ENCODE data around the gene RFPL1. TPM values are rescaled to one million over a fixed set of nuclear protein-coding genes. Genes with fewer than 3 reads are reported as not detected.

The RFPL1 gene
- total RNA-seq, 1 experiment from 2014 or later = not detected

DNA sequence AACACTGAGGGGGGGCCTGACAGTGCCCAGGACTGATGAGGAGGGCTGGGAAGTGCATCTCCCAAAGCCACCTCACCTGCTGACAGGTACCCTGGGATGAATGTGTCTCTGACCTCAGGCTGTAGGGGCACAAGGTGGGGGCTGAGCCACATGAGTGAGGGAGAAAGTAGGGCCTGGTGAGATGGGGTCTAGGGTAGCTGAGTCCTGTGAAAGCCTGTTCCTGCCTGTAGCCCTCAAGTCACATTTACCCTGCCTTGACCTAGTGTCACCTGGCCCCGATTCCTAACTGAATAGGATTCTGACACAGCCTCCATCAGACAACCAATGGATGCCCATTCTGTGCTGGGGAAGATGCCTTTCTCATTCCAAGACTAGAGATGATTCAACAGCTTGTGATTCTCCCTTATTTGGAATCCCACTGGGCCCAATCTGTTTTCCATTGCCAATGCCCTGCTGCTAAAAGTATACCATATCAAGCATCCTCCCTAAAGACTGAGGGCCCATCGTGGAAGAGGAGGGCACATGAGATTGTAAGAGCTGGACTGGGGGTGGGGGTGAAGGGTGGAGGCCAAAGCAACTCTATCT, 11.1 kb upstream of the RFPL1 start:
- Histone ChIP-seq H3K79me2 (ENCODE audit: low read length) (no peaks in the 10 kb centered on the region), H3K27me3 (ENCODE audit: low read length) (no peaks in the 10 kb centered on the region), H3K4me2 (ENCODE audit: low read depth, low read length, poor library complexity, severe bottlenecking) (no peak overlapping the region), H3K9ac (ENCODE audit: low read length) (no peak overlapping the region), H4K20me1 (ENCODE audit: insufficient read depth, low read depth, low read length) (no peaks in the 10 kb centered on the region), H3K36me3 (ENCODE audit: insufficient read depth, low read length) (no peaks in the 10 kb centered on the region), H3K4me3 (ENCODE audit: low read length) (no peak overlapping the region), H3K4me1 (ENCODE audit: low read length) (no peaks in the 10 kb centered on the region), H3K27ac (ENCODE audit: low read length) (no peak overlapping the region), H3K9me3 (ENCODE audit: low read length) (no peaks in the 10 kb centered on the region), H3K9me2 (replicated peaks; ENCODE audit: insufficient read depth, low read length) (no peaks in the 10 kb centered on the region), H2AFZ (ENCODE audit: low read length) (no peak overlapping the region)
- DNase-seq = no peak

GRCh38 chr22:29431986-29432385, 6.4 kb upstream of the RFPL1 start:
- Histone ChIP-seq H2AFZ (ENCODE audit: low read length) (no peak overlapping the region), H4K20me1 (ENCODE audit: insufficient read depth, low read depth, low read length) (no peaks in the 10 kb centered on the region), H3K27me3 (ENCODE audit: low read length) (no peaks in the 10 kb centered on the region), H3K4me2 (ENCODE audit: low read depth, low read length, poor library complexity, severe bottlenecking) (no peak overlapping the region), H3K4me1 (ENCODE audit: low read length) (no peaks in the 10 kb centered on the region), H3K27ac (ENCODE audit: low read length) (no peak overlapping the region), H3K4me3 (ENCODE audit: low read length) (no peak overlapping the region), H3K36me3 (ENCODE audit: insufficient read depth, low read length) (no peaks in the 10 kb centered on the region), H3K9me3 (ENCODE audit: low read length) (no peaks in the 10 kb centered on the region), H3K9ac (ENCODE audit: low read length) (no peak overlapping the region), H3K79me2 (ENCODE audit: low read length) (no peaks in the 10 kb centered on the region), H3K9me2 (replicated peaks; ENCODE audit: insufficient read depth, low read length) (no peaks in the 10 kb centered on the region)
- no peak for DNase-seq

- Histone ChIP-seq H2AFZ (ENCODE audit: low read length) (no peak overlapping the region), H3K9me3 (ENCODE audit: low read length) (no peaks in the 10 kb centered on the region), H3K4me2 (ENCODE audit: low read depth, low read length, poor library complexity, severe bottlenecking) (no peak overlapping the region), H3K27me3 (ENCODE audit: low read length) (no peaks in the 10 kb centered on the region), H4K20me1 (ENCODE audit: insufficient read depth, low read depth, low read length) (no peaks in the 10 kb centered on the region), H3K4me3 (ENCODE audit: low read length) (no peak overlapping the region), H3K27ac (ENCODE audit: low read length) (no peak overlapping the region), H3K9ac (ENCODE audit: low read length) (no peak overlapping the region), H3K79me2 (ENCODE audit: low read length) (no peaks in the 10 kb centered on the region), H3K4me1 (ENCODE audit: low read length) (no peaks in the 10 kb centered on the region), H3K36me3 (ENCODE audit: insufficient read depth, low read length) (no peaks in the 10 kb centered on the region), H3K9me2 (replicated peaks; ENCODE audit: insufficient read depth, low read length) (no peaks in the 10 kb centered on the region)
- no peak for DNase-seq
These were observed 4.5 kb upstream of the RFPL1 start for GRCh38 chr22:29433856-29434255.

DNA sequence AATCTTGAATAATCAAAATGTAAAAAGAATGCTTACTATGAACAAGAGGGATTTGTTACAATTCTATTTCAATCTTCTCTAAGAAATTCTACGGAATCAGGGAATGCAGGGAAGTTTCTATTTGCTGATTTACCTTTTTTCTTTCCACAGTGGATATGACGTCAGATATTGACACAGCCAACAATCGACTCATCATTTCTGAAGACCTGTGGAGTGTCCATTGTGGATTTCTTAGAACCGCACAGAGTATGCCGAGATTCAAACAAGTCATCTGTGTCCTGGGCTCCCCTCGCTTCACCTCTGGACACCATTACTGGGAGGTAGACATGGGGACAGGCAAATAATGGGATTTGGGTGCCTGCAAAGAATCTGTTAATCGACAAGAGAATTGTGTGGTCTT, 4.1 kb upstream of the RFPL1 start:
- Histone ChIP-seq H2AFZ (ENCODE audit: low read length) (no peak overlapping the region), H3K79me2 (ENCODE audit: low read length) (no peaks in the 10 kb centered on the region), H3K27me3 (ENCODE audit: low read length) (no peaks in the 10 kb centered on the region), H3K4me1 (ENCODE audit: low read length) (no peaks in the 10 kb centered on the region), H3K4me3 (ENCODE audit: low read length) (no peak overlapping the region), H3K9ac (ENCODE audit: low read length) (no peak overlapping the region), H3K36me3 (ENCODE audit: insufficient read depth, low read length) (no peaks in the 10 kb centered on the region), H3K4me2 (ENCODE audit: low read depth, low read length, poor library complexity, severe bottlenecking) (no peak overlapping the region), H3K9me3 (ENCODE audit: low read length) (no peaks in the 10 kb centered on the region), H3K9me2 (replicated peaks; ENCODE audit: insufficient read depth, low read length) (no peaks in the 10 kb centered on the region), H3K27ac (ENCODE audit: low read length) (no peak overlapping the region), H4K20me1 (ENCODE audit: insufficient read depth, low read depth, low read length) (no peaks in the 10 kb centered on the region)
- no peak for DNase-seq

DNA sequence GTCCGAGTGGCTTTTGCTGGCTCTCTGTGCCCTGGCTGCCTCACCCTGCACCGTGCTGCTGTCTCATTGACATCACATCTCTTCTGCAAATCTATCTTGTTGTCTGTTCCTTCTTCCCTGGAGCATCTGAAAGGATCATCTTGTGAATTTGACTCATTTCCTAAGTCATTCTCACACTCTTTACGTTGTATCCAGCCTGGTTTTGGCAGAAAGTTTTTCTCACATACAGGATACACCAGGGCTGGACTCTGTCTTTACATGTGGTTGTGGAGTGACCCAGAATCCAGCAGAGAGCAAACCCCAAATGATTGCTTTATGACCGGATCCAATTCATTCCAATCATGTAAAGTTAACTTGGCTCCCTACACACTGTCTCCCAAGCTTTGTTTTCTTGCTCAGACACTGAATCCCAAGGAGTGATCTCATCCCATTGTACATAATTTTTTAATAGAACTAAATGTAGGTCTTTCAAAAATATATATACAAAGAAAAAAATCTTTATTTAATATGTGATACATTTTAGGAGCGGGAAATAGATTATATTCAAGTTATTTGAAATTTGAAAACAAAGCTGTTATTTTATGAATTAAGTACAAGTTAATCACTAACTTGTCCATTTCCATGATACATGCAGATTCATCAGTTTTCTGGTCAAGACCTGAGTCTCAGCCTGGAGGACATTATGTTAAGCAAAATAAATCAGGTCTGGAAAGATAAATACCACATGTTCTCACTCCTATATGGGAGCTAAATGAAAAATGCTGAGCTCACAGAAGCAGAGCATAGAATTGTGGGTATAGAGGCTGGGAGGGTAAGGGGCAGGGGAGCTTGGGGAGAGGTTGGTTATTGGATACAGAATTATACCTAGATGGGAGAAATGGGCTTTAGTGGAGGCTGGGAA, 2.9 kb upstream of the RFPL1 start:
- H3K9ac ChIP-seq (ENCODE audit: low read length) = no peak overlapping the region
- no peaks in the 10 kb centered on the region for H3K36me3 ChIP-seq (ENCODE audit: insufficient read depth, low read length)
- H3K4me1 ChIP-seq (ENCODE audit: low read length) = no peaks in the 10 kb centered on the region
- no peaks in the 10 kb centered on the region for H3K79me2 ChIP-seq (ENCODE audit: low read length)
- H3K4me2 ChIP-seq (ENCODE audit: low read depth, low read length, poor library complexity, severe bottlenecking) = no peak overlapping the region
- H3K9me3 ChIP-seq (ENCODE audit: low read length) = no peaks in the 10 kb centered on the region
- H3K27me3 ChIP-seq (ENCODE audit: low read length) = no peaks in the 10 kb centered on the region
- DNase-seq = no peak
- H3K4me3 ChIP-seq (ENCODE audit: low read length) = no peak overlapping the region
- no peak overlapping the region for H3K27ac ChIP-seq (ENCODE audit: low read length)
- H3K9me2 ChIP-seq (replicated peaks; ENCODE audit: insufficient read depth, low read length) = no peaks in the 10 kb centered on the region
- H2AFZ ChIP-seq (ENCODE audit: low read length) = no peak overlapping the region
- H4K20me1 ChIP-seq (ENCODE audit: insufficient read depth, low read depth, low read length) = no peaks in the 10 kb centered on the region

- no peak overlapping the region for H3K27ac ChIP-seq (ENCODE audit: low read length)
- no peaks in the 10 kb centered on the region for H3K36me3 ChIP-seq (ENCODE audit: insufficient read depth, low read length)
- no peak for DNase-seq
- H4K20me1 ChIP-seq (ENCODE audit: insufficient read depth, low read depth, low read length) = no peaks in the 10 kb centered on the region
- H2AFZ ChIP-seq (ENCODE audit: low read length) = no peak overlapping the region
- H3K27me3 ChIP-seq (ENCODE audit: low read length) = no peaks in the 10 kb centered on the region
- H3K9me3 ChIP-seq (ENCODE audit: low read length) = no peaks in the 10 kb centered on the region
- no peaks in the 10 kb centered on the region for H3K79me2 ChIP-seq (ENCODE audit: low read length)
- no peak overlapping the region for H3K9ac ChIP-seq (ENCODE audit: low read length)
- H3K4me3 ChIP-seq (ENCODE audit: low read length) = no peak overlapping the region
- H3K9me2 ChIP-seq (replicated peaks; ENCODE audit: insufficient read depth, low read length) = no peaks in the 10 kb centered on the region
- H3K4me1 ChIP-seq (ENCODE audit: low read length) = no peaks in the 10 kb centered on the region
- H3K4me2 ChIP-seq (ENCODE audit: low read depth, low read length, poor library complexity, severe bottlenecking) = no peak overlapping the region
These were observed 4.6 kb downstream of the RFPL1 start for GRCh38 chr22:29442976-29443375.

- DNase-seq = no peak
- Histone ChIP-seq H3K4me1 (ENCODE audit: low read length) (no peaks in the 10 kb centered on the region), H3K79me2 (ENCODE audit: low read length) (no peaks in the 10 kb centered on the region), H3K9me3 (ENCODE audit: low read length) (no peaks in the 10 kb centered on the region), H3K27me3 (ENCODE audit: low read length) (no peaks in the 10 kb centered on the region), H3K36me3 (ENCODE audit: insufficient read depth, low read length) (no peaks in the 10 kb centered on the region), H2AFZ (ENCODE audit: low read length) (no peak overlapping the region), H3K27ac (ENCODE audit: low read length) (no peak overlapping the region), H3K4me3 (ENCODE audit: low read length) (no peak overlapping the region), H3K4me2 (ENCODE audit: low read depth, low read length, poor library complexity, severe bottlenecking) (no peak overlapping the region), H3K9ac (ENCODE audit: low read length) (no peak overlapping the region), H4K20me1 (ENCODE audit: insufficient read depth, low read depth, low read length) (no peaks in the 10 kb centered on the region), H3K9me2 (replicated peaks; ENCODE audit: insufficient read depth, low read length) (no peaks in the 10 kb centered on the region)
These were observed 5.1 kb downstream of the RFPL1 start for GRCh38 chr22:29443452-29443851.

DNA sequence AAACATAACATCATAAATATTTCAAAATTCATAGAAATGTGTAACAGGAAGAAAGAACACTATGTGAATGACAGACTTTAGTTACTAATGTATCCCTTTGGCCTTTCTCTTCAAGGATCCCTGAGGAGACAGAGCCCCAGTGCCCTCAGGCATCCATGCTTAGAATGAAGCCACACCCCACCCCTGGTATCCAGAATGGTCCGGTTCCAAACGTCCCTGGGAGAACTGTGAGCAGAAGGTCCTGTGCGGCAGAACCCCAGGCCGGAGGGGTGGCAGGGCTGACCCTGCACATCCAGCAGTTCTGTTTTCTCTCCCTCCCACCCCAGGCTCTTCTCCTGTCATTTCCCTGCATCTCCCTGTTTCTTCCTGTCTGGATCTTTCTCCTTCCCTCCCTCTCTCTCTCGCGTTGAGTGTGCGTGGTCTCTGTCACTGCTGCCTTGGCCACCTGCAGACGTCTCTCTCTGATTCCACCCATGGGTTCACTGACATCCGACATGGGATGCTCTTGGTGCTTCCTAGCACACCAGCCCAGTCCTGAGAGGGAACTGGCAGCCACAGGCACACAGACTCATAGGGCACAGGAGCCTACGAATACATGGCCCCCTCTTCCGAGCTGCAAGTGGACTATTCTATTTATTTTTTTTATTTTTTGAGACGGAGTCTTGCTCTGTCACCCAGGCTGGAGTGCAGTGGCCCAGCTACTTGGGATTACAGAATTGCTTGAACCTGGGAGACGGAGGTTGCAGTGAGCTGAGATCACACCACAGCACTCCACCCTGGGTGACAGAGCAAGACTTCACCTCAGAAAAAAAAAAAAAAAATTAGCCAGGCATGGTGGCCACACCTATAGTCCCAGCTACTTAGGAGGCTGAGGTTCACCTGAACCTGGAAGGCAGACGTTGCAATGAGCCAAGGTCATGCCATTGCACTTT, 5.7 kb downstream of the RFPL1 start:
- Histone ChIP-seq H3K9me3 (ENCODE audit: low read length) (no peaks in the 10 kb centered on the region), H3K36me3 (ENCODE audit: insufficient read depth, low read length) (no peaks in the 10 kb centered on the region), H2AFZ (ENCODE audit: low read length) (no peak overlapping the region), H4K20me1 (ENCODE audit: insufficient read depth, low read depth, low read length) (no peaks in the 10 kb centered on the region), H3K9ac (ENCODE audit: low read length) (no peak overlapping the region), H3K27me3 (ENCODE audit: low read length) (no peaks in the 10 kb centered on the region), H3K4me1 (ENCODE audit: low read length) (no peaks in the 10 kb centered on the region), H3K79me2 (ENCODE audit: low read length) (no peaks in the 10 kb centered on the region), H3K4me3 (ENCODE audit: low read length) (no peak overlapping the region), H3K9me2 (replicated peaks; ENCODE audit: insufficient read depth, low read length) (no peaks in the 10 kb centered on the region), H3K4me2 (ENCODE audit: low read depth, low read length, poor library complexity, severe bottlenecking) (no peak overlapping the region), H3K27ac (ENCODE audit: low read length) (no peak overlapping the region)
- DNase-seq = no peak

Data from Karpas-422 (cell line).